GM12878 (cell line): Measurements from ENCODE around the gene IFRD2. TPM values are rescaled to one million over a fixed set of nuclear protein-coding genes. Genes with fewer than 3 reads are reported as not detected.

Experiments
- CBFB ChIP-seq: IDR thresholded peaks from 2 replicates; pipeline ENCODE4 v1.6.1; 2016; ENCODE audit warnings: antibody characterized with exemption, low read depth
- GABPA ChIP-seq: IDR thresholded peaks from 2 replicates; pipeline ENCODE4 v1.6.1; 2014; ENCODE audit warnings: antibody characterized with exemption, low read depth, mild to moderate bottlenecking, inconsistent platforms
- HDAC6 ChIP-seq: fragments of 200-600 bp; sonication (generic); IDR thresholded peaks from one replicate; pipeline ENCODE4 v1.8.0; 2017; ENCODE audit warnings: antibody characterized with exemption; ENCODE audit not compliant: unreplicated experiment
- JUNB ChIP-seq: IDR thresholded peaks from 2 replicates; pipeline ENCODE4 v1.6.1; 2016; ENCODE audit warnings: antibody characterized with exemption, mild to moderate bottlenecking
- POLR2AphosphoS5 ChIP-seq: IDR thresholded peaks from 2 replicates; pipeline ENCODE4 v1.6.1; 2011; ENCODE audit warnings: mild to moderate bottlenecking, low read length, inconsistent platforms
- POU2F2 ChIP-seq: IDR thresholded peaks from 3 replicates; pipeline ENCODE4 v1.6.1; 2011; ENCODE audit warnings: low read depth, mild to moderate bottlenecking, low read length, borderline replicate concordance
- PRDM15 ChIP-seq: fragments of 450-650 bp; formaldehyde crosslinking; IDR thresholded peaks from 2 replicates; pipeline ENCODE4 v1.4.0; 2020; ENCODE audit warnings: mild to moderate bottlenecking, moderate library complexity
- TCF3 ChIP-seq: IDR thresholded peaks from 2 replicates; pipeline ENCODE4 v1.6.1; 2012; ENCODE audit warnings: low read depth, mild to moderate bottlenecking, low read length, borderline replicate concordance; ENCODE audit not compliant: insufficient read depth
- TCF7 ChIP-seq: IDR thresholded peaks from 2 replicates; pipeline ENCODE4 v1.6.1; 2014; ENCODE audit warnings: antibody characterized with exemption, borderline replicate concordance
- ZBTB4 ChIP-seq: fragments of 450-650 bp; formaldehyde crosslinking; IDR thresholded peaks from 2 replicates; pipeline ENCODE4 v1.4.0; 2022; ENCODE audit warnings: mild to moderate bottlenecking, moderate library complexity
- ZNF592 ChIP-seq: fragments of 450-650 bp; IDR thresholded peaks from 2 replicates; pipeline ENCODE4 v1.6.1; 2017; ENCODE audit warnings: mild to moderate bottlenecking, moderate library complexity
- polyA plus RNA-seq, 11 experiments: library from polyadenylated mRNA; depleted of rRNA in 4 of 11; unstranded in 6 of 11; stranded (reverse) in 5 of 11; fragments of >200 nt; fragmentation: Nextera tagmentation in 4 of 11; fragmentation: Illumina TruSeq in 1 of 11; extraction: Ambion mirVana in 4 of 11; extraction: Trizol in 1 of 11; gene quantifications; 1 replicate in 1 of 11; 2 replicates in 10 of 11; pipeline versions ENCODE4 v1.2.1 to v1.2.3, GENCODE V29; 2011 to 2016; ENCODE audit warnings: inconsistent platforms in 2 of 11, missing spikeins in 2 of 11, low read depth in 1 of 11
- total RNA-seq, 4 experiments: library from RNA; depleted of rRNA in 3 of 4; stranded (reverse); fragments of >200 nt in 3 of 4; fragmentation: Illumina TruSeq in 1 of 4; extraction: Trizol in 1 of 4; gene quantifications; 2 replicates each; pipeline versions ENCODE4 v1.2.1 to v1.2.3, GENCODE V29; 2013 to 2021

The IFRD2 gene
- total and polyA plus RNA-seq, 10 of the 15 experiments (the other 5 are each of a cell fraction or from before 2014, with no cell fraction given) = 19.1 to 153 (median 80.3) TPM

GRCh38 chr3:50237754-50238548 lies 54.3 kb downstream of the IFRD2 start (continued):
- TF ChIP-seq JUNB (no peak), CBFB (0 out of 2 replicates have a peak, but pooled peaks have one; percentile 53), ZNF592 (no peak), TCF3 (no peak), GABPA (peak; percentile 72; the same call in 1 of the 2 replicates), POLR2AphosphoS5 (peak; percentile 79), ZBTB4 (CRISPR knock-in tag) (no peak), HDAC6 (no peak), TCF7 (no peak), PRDM15 (CRISPR knock-in tag) (no peak), POU2F2 (no peak)
- TF ChIP-seq, all 136 proteins: peak for 34
